Islet precursor cell (in vitro differentiated cells): Measurements from ENCODE around the gene SRPX.

Experiments
- DNase-seq: peaks from one replicate; pipeline ENCODE4 v3.0.0-alpha.2; 2018

Gene SRPX

DNA sequence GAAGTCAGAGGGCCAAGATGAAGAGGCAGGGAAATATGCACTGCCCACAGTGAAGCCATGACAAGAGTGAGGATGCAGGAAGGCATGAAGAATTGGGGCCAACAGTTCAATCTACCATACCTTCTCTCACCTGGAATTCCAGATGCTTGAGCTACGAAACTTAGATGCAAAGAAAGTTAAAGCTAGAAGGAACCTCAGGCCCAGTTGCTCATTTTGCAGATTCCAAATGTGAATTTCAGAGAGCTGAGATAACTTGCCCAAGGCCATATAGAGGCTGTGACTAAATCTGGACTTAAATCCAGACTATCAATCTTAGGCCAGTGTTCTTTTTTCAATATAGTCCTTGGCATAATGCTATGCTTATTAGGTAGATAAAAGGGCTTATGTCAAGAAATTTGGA is 92.7 kb downstream of the SRPX start:
- DNase-seq = no peak

DNA sequence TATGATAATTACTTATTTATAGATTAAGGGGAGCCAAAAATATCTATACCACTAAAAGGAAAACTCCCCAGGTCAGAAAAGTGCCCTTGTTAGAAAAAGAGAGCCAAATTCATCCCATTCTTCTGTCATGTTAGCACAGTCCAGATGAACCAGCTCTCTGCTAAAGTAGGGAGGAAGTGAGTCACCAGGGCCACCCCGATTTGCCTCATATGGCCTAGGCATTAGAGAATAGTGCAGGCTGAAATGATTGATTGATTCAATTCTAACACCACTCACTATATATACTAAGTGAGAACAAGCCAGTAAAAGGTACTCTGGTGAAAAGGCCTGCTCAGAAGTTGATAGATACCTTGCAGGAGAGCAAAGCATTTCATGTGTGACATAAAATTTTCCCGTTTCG is 94.5 kb downstream of the SRPX start:
- no peak for DNase-seq

DNA sequence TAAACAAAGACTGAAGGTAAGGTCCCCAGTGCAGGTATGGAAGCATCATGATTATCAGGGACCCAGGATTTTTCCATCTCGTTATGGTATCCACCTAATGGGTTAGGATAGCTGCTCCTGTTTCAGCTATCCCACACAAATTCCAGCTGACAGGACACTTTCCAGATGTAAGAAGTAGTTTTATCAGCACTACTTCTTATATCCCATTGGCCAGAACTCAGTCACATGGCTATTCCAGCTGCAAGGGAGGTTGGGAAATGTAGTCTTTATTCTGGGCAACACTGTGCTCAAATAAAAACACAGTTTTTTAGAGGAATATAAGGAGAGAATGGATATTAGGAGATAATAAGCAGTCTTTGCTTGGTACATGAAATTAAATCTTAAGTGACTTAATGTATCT is 96.7 kb downstream of the SRPX start:
- DNase-seq = no peak

DNA sequence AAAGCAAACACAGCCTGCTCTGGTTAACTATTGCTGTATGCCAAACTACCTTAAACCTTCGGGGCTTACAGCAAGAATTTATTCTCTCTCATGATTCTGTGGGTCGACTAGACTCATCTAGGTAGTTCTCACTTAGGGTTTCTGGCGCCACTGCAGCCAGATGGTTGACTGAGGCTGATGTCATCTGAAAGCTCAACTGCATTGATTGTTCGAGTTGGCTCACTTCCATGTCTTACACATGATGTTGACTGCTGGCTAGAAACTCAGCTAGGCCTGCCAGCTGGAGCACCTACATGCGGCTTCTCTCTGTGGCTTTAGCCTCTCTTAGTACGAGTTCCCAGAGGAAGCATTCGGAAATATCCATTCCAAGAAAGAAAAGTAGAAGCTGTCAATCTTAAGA is 103.2 kb downstream of the SRPX start:
- DNase-seq = no peak

DNA sequence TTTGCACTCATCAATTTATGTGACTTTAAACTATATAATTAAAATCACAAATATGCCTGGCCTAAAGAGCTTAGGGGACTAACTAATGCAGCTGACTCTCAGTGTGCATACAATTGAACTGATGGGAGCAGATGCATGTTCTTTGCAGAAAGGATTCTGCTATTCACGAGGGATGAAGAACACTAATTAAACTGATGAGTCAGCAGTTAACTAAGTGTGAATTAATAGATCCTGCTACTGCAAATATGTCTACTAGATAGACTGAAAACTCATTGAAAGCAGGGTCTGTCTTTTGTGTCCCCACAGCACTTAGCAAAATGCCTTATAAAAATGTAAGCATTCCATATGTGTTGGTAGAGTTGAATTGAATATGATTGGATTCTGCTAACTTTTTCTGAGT is 104.0 kb downstream of the SRPX start:
- DNase-seq = no peak

DNA sequence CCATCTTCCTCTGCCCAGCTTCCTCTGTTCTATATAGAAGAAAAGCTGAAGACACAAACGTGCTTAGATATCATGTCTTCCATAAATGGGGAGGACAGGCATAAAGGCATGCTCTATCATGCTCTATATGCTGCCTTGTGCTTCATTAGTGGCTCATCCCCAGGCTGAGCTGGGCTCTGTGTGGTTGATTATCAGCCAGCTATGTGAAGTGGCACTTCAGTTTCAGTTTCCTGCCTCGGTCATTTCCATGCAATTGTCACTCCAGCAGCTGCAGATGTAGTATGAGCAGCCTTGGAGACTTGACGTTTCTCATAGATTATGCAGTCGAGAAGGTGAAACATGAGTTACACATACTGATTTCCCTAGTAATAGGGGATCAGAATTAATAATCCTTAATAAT is 108.1 kb downstream of the SRPX start:
- DNase-seq = no peak

DNA sequence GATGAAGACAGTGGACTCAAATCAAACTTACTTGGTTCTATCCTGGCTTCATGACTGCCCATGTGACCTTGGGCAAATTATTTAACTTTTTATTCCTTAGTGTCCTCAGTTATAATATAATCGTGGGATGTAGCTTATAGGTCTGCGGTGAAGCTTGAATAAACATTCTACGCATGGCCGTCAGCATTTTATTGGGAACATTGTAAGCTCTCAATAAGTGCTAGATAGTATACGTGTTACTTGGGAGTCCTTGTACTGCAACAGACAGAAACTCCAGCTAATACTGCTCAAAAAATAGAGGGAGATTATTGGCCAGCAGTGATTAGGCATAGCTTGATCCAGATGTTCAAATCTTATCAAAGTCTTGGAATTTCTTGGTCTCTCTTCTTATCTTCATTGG is 109.5 kb downstream of the SRPX start:
- DNase-seq = no peak

DNA sequence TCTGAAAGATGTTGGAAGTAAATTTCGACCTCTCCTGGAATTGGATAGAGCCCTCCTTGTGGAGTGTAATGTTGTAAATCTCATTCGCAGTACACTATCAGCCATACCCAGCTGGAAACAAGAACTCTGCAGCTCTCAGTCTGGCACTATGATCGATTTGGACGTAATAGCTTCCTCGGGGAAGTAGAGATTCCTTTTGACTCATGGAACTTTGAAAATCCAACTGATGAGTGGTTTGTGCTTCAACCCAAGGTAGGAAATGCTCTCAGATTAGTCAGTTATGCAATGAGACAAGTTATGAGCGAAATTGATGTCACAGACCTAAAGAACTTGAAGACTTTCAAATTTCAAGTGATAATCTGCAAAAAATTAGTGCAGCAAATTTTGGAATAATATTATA is 110.4 kb downstream of the SRPX start:
- no peak for DNase-seq

DNA sequence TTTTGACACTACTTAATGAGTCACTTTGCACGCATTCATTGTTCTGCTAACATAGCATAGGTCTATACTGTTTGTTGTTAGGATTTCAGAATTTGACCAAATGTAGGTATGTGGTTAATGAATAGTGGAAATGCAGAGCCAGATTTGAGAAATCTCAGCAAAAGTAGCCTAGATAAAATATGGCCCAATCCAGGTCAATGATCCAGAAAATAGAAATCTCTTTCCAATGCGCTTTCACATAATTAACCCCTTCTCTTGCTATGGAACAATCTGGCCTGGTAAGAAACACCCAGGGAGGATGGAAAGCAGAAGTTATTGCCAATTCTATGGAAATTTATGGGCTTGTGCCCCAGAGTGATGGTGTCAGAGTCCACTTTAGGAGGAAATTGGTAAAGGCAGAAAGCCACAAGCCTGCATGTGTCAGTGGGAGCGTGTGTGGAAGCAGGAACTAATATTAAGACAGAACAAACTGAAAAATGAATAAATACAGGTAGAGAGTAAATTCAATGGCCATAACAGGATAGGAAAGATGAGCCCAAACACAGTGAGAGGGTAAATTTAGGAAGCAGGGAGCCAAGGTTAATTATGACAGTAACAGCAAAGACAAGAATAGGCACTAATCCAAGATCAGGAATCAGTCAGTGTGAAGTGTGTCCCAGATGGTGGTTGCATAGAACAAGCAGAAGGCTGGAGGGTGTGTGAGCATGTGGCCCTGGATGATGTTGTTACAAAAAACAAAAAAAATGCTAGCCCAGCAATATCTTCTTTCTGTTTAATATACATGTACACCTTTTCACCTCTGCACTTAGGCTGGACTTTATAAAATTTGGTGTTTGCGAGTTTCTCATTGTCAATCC is 111.4 kb downstream of the SRPX start:
- no peak for DNase-seq

DNA sequence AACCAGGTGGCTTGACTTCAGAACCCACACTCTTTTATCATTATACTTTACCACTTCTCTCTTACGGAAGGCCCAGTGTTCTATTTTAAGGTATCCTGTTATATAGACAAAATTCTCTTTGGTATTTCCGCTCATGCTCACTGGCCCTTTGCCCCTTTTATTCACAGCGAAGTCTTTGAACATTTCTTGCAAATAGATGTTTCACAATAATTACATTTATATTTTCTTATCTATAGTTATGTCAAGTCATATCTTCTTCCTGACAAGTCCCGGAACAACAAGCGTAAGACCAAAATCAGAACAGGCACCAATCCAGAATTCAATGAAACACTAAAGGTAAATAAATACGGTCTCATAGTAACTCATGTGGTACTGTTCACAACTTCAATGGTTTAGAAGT is 112.3 kb downstream of the SRPX start:
- no peak for DNase-seq

DNA sequence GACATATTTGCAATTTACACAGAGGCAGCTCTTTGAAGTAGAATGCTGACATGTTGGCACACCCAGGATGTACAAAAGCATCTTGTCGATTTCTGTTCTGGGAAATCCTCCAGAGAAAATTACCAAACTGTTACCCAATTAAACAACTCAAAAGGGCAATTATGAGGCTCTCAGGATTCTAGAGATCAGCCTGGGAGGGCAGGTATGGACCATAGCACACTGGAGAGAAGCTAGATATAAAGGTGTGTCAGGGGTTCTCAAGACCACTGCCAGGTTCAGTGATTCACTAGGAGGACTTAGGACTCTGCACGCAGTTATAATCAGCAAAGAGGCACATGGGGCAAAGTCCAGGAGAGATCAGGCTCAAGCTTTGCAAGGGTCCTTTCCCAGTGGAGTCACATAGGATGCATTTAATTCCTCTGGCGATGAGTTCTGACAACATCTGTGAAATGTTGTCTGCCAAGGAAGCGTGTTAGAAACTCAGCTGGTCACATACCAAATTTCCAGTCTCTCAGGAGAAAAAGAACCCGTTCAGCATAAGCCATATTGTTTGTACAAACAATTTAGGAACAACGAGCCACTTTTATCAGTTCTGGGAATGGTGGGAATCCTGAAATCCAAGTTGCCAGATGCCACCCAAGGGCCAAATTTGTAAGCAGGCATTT is 113.5 kb downstream of the SRPX start:
- no peak for DNase-seq

DNA sequence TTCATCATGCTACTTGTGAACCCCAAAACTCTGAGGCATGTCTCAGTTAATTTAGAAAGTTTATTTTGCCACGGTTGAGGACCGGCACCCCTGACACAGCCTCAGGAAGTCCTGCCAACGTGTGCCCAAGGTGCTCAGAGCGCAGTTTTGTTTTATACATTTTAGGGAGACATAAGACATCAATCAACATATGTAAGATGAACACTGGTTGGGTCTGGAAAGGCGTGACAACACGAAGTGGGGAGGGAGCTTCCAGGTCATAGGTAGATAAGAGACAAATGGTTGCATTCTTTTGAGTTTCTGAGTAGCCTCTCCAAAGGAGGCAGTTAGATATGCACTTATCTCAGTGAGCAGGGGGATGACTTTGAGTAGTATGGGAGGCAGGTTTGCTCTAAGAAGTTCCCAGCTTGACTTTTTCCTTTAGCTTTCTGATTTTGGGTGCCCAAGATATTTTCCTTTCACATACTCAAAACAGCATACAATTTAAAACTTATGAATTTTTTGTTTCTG is 115.4 kb downstream of the SRPX start:
- DNase-seq = no peak

DNA sequence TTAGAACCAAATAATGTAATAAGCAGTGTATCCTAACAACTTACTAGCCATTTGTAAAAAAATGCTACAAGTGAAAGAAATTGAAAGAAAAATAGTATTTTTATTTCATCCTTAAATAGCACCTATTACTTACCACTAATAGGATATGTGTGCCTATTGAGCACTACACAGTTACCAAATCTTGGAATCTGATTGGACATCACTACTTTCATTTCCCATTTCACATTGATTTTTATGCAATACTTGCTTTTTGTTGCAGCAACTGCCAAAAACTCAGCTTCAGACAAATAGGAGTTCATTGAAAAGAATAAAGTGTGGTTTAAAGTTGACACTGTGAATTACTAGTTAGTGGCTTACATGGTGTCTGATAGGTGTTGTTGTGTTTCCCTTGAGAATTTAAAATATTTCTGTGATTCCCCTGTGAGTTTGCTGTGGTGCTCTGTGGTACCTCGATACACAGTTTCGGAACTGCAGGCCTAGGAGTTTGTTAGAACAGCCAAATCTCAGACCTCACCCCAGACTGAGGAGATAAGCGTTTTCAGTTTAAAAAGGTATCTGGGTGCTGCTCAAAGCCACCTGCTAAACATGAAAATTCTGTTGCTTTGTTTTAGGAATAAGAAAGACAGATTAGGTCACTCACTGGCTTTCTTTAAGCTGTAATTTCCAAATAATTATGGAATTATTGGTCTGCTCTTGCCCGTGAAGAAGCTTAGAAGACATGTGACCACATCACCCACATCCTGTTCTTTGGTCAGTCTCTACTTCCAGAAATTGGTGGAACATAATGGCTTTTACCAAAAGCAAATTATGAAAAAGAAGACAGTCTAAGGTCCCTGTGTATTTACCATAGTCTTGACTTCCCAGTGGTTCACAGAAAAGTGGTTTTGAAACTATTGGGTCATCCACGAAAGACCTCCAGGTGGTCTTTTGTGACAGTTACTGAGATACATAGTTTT is 116.5 kb downstream of the SRPX start:
- DNase-seq = no peak

DNA sequence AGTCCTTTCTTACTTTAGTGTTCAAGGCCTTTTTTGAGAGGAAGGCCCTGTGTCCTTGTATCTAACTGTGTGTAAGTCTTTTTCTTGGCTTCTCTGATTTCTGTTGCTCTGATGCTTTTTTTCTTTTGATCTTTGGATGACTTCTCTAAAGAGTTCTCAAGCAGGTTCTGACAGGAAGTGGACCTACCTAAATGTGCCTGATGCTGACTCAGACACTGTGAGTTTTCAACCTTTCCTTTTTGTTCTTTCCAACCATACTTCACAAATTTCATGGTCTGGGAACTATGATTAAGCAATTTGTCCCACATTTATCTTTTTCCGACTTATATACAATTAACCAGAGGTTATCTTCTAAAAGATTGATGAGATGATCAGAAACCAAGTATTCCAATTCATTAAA is 117.8 kb downstream of the SRPX start:
- no peak for DNase-seq

DNA sequence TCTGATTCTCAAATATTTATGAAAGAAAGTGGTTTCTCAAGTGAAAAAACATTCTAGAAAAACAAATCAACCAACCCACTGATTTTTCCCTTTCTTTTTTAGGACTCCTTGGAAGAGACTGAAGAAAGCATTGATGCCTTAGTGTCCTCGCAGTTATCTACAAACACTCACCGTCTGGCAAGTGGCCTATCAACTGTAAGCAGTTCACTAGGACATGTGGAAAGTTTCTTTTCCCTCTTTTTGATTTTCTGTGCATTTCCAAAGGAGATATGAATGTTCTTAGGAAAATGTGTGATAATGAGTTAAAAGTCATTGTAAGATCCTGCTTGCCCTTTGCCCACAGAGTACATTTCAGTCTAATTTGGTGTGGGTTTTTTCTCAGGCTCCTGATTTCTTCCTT is 118.4 kb downstream of the SRPX start:
- DNase-seq = no peak

DNA sequence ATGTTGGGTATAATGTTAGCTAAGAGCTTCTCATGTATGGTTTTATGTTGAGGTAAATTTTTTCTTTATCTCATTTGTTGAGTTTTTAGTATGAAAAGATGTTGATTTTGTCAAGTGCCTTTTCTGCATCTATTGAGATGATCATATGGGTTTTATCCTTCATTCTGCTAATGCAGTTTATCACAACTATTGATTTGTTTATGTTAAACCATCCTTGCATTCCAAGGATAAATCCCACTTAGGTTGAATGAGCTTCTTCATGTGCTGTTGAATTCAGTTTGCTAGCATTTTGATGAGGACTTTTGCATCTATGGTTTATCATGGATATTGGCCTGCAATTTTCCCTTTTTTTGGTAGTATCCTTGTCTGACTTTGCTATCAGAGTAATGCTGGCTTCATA is 121.0 kb downstream of the SRPX start:
- no peak for DNase-seq
